ENCODE measurements around the gene LZTS3. TPM values are rescaled to one million over a fixed set of nuclear protein-coding genes. Genes with fewer than 3 reads are reported as not detected.

Gene LZTS3
- total and polyA plus RNA-seq, 10 of the 15 experiments (the other 5 are each of a cell fraction or from before 2014, with no cell fraction given) = 0.03 to 0.90 (median 0.22) TPM

DNA sequence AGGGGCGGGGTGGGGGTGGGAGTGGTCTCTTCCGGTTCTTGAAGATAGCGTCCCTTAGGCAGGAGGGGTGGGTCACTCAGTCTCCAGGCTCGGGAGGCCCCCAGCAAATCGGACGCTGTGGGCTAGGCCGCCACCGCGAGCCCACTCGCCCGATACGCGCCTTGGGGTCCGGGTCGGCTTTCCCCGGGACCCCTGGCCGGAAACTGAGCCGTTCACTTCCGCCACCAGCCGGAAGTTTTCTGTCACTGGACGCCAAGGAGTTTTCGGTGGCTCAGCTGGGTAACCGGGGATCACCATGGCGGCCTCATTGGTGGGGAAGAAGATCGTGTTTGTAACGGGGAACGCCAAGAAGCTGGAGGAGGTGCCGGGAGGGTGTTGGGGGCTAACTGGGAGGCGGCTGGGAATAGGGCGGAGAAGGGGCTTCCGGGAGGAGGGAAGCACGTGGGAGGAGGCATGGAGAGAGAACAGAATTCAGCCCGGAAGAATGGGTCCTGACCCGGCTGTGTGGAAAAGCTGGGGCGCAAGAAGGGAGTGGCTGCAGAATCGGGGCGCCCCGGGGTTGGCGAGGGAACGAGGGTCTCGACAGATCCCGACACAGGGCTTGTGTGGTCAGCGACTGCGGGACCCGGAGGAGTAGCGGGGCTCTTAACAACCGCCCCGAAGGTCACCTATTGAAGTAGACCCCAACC is 36.1 kb upstream of the LZTS3 start, which contains the start of gene ITPA (continued):
- TF ChIP-seq STAT3 (IDR thresholded peaks at IDR 0.05; ENCODE audit: low read depth, low read length) (no peak), HDGF (IDR thresholded peaks at IDR 0.05) (peak; percentile 78), CREM (IDR thresholded peaks at IDR 0.05; ENCODE audit: low read depth) (no peak), RUNX3 (IDR thresholded peaks at IDR 0.05; ENCODE audit: low read length) (no peak; the same call in 1 of the 2 replicates), TBL1XR1 (IDR thresholded peaks at IDR 0.05; ENCODE audit: low read depth, low read length) (no peak), ATF7 (IDR thresholded peaks at IDR 0.05; ENCODE audit: low read depth) (no peak), NFYA (IDR thresholded peaks at IDR 0.05; ENCODE audit: borderline replicate concordance, low read depth, low read length) (no peak), SUPT20H (IDR thresholded peaks at IDR 0.05; ENCODE audit: borderline replicate concordance, control insufficient read depth, low read depth, low read length) (no peak), BHLHE40 (IDR thresholded peaks at IDR 0.05; ENCODE audit: borderline replicate concordance in 1 of 2, low read depth in 2 of 2, low read length in 1 of 2) (0 out of 4 replicates have a peak, but pooled peaks of 1 of the 2 experiments have one; percentile 13), IKZF1 (conservative IDR thresholded peaks at IDR 0.05) (peak; percentile 85), ZSCAN29 (IDR thresholded peaks at IDR 0.05) (no peak), IRF4 (IDR thresholded peaks at IDR 0.05; ENCODE audit: low read depth, low read length) (no peak), TCF12 (IDR thresholded peaks at IDR 0.05; ENCODE audit: low read depth, low read length) (no peak)
- TF ChIP-seq, protein P1, sequence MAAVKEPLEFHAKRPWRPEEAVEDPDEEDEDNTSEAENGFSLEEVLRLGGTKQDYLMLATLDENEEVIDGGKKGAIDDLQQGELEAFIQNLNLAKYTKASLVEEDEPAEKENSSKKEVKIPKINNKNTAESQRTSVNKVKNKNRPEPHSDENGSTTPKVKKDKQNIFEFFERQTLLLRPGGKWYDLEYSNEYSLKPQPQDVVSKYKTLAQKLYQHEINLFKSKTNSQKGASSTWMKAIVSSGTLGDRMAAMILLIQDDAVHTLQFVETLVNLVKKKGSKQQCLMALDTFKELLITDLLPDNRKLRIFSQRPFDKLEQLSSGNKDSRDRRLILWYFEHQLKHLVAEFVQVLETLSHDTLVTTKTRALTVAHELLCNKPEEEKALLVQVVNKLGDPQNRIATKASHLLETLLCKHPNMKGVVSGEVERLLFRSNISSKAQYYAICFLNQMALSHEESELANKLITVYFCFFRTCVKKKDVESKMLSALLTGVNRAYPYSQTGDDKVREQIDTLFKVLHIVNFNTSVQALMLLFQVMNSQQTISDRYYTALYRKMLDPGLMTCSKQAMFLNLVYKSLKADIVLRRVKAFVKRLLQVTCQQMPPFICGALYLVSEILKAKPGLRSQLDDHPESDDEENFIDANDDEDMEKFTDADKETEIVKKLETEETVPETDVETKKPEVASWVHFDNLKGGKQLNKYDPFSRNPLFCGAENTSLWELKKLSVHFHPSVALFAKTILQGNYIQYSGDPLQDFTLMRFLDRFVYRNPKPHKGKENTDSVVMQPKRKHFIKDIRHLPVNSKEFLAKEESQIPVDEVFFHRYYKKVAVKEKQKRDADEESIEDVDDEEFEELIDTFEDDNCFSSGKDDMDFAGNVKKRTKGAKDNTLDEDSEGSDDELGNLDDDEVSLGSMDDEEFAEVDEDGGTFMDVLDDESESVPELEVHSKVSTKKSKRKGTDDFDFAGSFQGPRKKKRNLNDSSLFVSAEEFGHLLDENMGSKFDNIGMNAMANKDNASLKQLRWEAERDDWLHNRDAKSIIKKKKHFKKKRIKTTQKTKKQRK (IDR thresholded peaks at IDR 0.05; ENCODE audit: low read depth, low read length) = no peak
- TF ChIP-seq, protein P2, sequence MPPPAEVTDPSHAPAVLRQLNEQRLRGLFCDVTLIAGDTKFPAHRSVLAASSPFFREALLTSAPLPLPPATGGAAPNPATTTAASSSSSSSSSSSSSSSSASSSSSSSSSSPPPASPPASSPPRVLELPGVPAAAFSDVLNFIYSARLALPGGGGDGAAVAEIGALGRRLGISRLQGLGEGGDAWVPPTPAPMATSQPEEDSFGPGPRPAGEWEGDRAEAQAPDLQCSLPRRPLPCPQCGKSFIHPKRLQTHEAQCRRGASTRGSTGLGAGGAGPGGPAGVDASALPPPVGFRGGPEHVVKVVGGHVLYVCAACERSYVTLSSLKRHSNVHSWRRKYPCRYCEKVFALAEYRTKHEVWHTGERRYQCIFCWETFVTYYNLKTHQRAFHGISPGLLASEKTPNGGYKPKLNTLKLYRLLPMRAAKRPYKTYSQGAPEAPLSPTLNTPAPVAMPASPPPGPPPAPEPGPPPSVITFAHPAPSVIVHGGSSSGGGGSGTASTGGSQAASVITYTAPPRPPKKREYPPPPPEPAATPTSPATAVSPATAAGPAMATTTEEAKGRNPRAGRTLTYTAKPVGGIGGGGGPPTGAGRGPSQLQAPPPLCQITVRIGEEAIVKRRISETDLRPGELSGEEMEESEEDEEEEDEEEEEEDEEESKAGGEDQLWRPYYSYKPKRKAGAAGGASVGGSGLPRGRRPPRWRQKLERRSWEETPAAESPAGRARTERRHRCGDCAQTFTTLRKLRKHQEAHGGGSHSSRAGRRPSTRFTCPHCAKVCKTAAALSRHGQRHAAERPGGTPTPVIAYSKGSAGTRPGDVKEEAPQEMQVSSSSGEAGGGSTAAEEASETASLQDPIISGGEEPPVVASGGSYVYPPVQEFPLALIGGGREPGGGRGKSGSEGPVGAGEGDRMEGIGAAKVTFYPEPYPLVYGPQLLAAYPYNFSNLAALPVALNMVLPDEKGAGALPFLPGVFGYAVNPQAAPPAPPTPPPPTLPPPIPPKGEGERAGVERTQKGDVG (CRISPR knock-in tag; IDR thresholded peaks at IDR 0.05) = no peak
- TF ChIP-seq, protein P3, sequence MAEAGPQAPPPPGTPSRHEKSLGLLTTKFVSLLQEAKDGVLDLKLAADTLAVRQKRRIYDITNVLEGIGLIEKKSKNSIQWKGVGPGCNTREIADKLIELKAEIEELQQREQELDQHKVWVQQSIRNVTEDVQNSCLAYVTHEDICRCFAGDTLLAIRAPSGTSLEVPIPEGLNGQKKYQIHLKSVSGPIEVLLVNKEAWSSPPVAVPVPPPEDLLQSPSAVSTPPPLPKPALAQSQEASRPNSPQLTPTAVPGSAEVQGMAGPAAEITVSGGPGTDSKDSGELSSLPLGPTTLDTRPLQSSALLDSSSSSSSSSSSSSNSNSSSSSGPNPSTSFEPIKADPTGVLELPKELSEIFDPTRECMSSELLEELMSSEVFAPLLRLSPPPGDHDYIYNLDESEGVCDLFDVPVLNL (IDR thresholded peaks at IDR 0.05; ENCODE audit: low read depth, low read length) = no peak
- TF ChIP-seq, protein P4, sequence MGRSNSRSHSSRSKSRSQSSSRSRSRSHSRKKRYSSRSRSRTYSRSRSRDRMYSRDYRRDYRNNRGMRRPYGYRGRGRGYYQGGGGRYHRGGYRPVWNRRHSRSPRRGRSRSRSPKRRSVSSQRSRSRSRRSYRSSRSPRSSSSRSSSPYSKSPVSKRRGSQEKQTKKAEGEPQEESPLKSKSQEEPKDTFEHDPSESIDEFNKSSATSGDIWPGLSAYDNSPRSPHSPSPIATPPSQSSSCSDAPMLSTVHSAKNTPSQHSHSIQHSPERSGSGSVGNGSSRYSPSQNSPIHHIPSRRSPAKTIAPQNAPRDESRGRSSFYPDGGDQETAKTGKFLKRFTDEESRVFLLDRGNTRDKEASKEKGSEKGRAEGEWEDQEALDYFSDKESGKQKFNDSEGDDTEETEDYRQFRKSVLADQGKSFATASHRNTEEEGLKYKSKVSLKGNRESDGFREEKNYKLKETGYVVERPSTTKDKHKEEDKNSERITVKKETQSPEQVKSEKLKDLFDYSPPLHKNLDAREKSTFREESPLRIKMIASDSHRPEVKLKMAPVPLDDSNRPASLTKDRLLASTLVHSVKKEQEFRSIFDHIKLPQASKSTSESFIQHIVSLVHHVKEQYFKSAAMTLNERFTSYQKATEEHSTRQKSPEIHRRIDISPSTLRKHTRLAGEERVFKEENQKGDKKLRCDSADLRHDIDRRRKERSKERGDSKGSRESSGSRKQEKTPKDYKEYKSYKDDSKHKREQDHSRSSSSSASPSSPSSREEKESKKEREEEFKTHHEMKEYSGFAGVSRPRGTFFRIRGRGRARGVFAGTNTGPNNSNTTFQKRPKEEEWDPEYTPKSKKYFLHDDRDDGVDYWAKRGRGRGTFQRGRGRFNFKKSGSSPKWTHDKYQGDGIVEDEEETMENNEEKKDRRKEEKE (IDR thresholded peaks at IDR 0.05) = no peak
- TF ChIP-seq, protein P5, sequence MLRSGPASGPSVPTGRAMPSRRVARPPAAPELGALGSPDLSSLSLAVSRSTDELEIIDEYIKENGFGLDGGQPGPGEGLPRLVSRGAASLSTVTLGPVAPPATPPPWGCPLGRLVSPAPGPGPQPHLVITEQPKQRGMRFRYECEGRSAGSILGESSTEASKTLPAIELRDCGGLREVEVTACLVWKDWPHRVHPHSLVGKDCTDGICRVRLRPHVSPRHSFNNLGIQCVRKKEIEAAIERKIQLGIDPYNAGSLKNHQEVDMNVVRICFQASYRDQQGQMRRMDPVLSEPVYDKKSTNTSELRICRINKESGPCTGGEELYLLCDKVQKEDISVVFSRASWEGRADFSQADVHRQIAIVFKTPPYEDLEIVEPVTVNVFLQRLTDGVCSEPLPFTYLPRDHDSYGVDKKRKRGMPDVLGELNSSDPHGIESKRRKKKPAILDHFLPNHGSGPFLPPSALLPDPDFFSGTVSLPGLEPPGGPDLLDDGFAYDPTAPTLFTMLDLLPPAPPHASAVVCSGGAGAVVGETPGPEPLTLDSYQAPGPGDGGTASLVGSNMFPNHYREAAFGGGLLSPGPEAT (IDR thresholded peaks at IDR 0.05; ENCODE audit: low read depth) = peak; percentile 67; the same call in 1 of the 2 replicates
